Measurements from ENCODE around the gene CHMP2B.
"Not testable (repeated sequence)": the region's sequence is repeated elsewhere in the genome, so short reads cannot be mapped to it uniquely, and the experiment has no call there.

The CHMP2B gene

GRCh38 chr3:87233805-87234204 is 6.7 kb downstream of the CHMP2B start:
- DNase-seq (ENCODE audit: low read depth), result no peak

- DNase-seq (ENCODE audit: low read depth), result no peak
These were observed 9.0 kb downstream of the CHMP2B start for GRCh38 chr3:87236093-87236492.

- no peak for DNase-seq (ENCODE audit: low read depth)
These were observed 19.7 kb downstream of the CHMP2B start for GRCh38 chr3:87246662-87247429.

GRCh38 chr3:87247430-87247773 is 20.3 kb downstream of the CHMP2B start:
- no peak for DNase-seq (ENCODE audit: low read depth)

- not testable (repeated sequence) for DNase-seq (ENCODE audit: low read depth)
These were observed 21.1 kb downstream of the CHMP2B start for GRCh38 chr3:87248231-87248630.

- DNase-seq (ENCODE audit: low read depth), result no peak
These were observed 21.7 kb downstream of the CHMP2B start for GRCh38 chr3:87248831-87249230.

- DNase-seq (ENCODE audit: low read depth), result no peak
These were observed 22.9 kb downstream of the CHMP2B start for GRCh38 chr3:87250009-87250408.

- DNase-seq (ENCODE audit: low read depth), result peak; percentile 5
These were observed 33.2 kb downstream of the CHMP2B start for GRCh38 chr3:87260270-87260669.

- no peak for DNase-seq (ENCODE audit: low read depth)
These were observed 34.8 kb downstream of the CHMP2B start for GRCh38 chr3:87261925-87262324.

GRCh38 chr3:87267953-87268645 is 41.0 kb downstream of the CHMP2B start:
- DNase-seq (ENCODE audit: low read depth), result no peak

GRCh38 chr3:87268646-87269211 is 41.6 kb downstream of the CHMP2B start:
- DNase-seq (ENCODE audit: low read depth), result no peak

- DNase-seq (ENCODE audit: low read depth), result no peak
These were observed 42.6 kb downstream of the CHMP2B start for GRCh38 chr3:87269723-87270122.

GRCh38 chr3:87270908-87271700 is 44.0 kb downstream of the CHMP2B start:
- no peak for DNase-seq (ENCODE audit: low read depth)

- DNase-seq (ENCODE audit: low read depth), result no peak
These were observed 45.7 kb downstream of the CHMP2B start for GRCh38 chr3:87272718-87273341.

GRCh38 chr3:87276484-87276883 is 49.4 kb downstream of the CHMP2B start, which contains the start of gene POU1F1:
Gene POU1F1 (minus strand): TSS chr3:87276584. CDS start chr3:87276462, 122 bp downstream.
- no peak for DNase-seq (ENCODE audit: low read depth)

GRCh38 chr3:87287011-87287410 is 59.9 kb downstream of the CHMP2B start:
- DNase-seq (ENCODE audit: low read depth), result no peak

- no peak for DNase-seq (ENCODE audit: low read depth)
These were observed 61.3 kb downstream of the CHMP2B start for GRCh38 chr3:87288446-87288845.

GRCh38 chr3:87298111-87298718 is 71.1 kb downstream of the CHMP2B start:
- no peak for DNase-seq (ENCODE audit: low read depth)

GRCh38 chr3:87305031-87305430 is 77.9 kb downstream of the CHMP2B start:
- DNase-seq (ENCODE audit: low read depth), result not testable (repeated sequence)
